Type B pancreatic cell (in vitro differentiated cells): Measurements from ENCODE around the gene MAGI1. TPM values are rescaled to one million over a fixed set of nuclear protein-coding genes. Genes with fewer than 3 reads are reported as not detected.

ENCODE experiments used
- DNase-seq: peaks from one replicate; pipeline ENCODE4 v3.0.0; 2021; ENCODE audit warnings: mixed read lengths; ENCODE audit not compliant: unreplicated experiment; ENCODE audit errors: extremely low spot score
- H3K27ac Mint-ChIP-seq: 2 replicates; pipeline ENCODE4 v1.8.0; 2021; ENCODE audit warnings: mild to moderate bottlenecking, mixed read lengths
- H3K27me3 Mint-ChIP-seq: 2 replicates; pipeline ENCODE4 v1.8.0; 2021; ENCODE audit warnings: mixed read lengths
- H3K36me3 Mint-ChIP-seq: 2 replicates; pipeline ENCODE4 v1.8.0; 2021; ENCODE audit warnings: mixed read lengths
- H3K4me1 Mint-ChIP-seq: one replicate; pipeline ENCODE4 v1.8.0; 2021; ENCODE audit warnings: mixed read lengths; ENCODE audit not compliant: unreplicated experiment
- H3K4me3 Mint-ChIP-seq: 2 replicates; pipeline ENCODE4 v1.8.0; 2021; ENCODE audit warnings: mild to moderate bottlenecking, mixed read lengths
- H3K9me3 Mint-ChIP-seq: 2 replicates; pipeline ENCODE4 v1.8.0; 2021; ENCODE audit warnings: mixed read lengths
- CTCF ChIP-seq: fragments of 200-600 bp; sonication (generic); conservative IDR thresholded peaks from 2 replicates; pipeline ENCODE4 v1.5.0; 2021; ENCODE audit warnings: antibody characterized with exemption, mild to moderate bottlenecking
- total RNA-seq: library from RNA; stranded (reverse); gene quantifications from 2 replicates; pipeline ENCODE4 v1.2.1, GENCODE V29; 2021; ENCODE audit warnings: low replicate concordance

The MAGI1 gene
- total RNA-seq, 1 donor from 2014 or later = 53.1 TPM

GRCh38 chr3:65628978-65629377, 409.7 kb downstream of the MAGI1 start:
- Mint-ChIP-seq H3K27me3 (no peaks in the 10 kb centered on the region), H3K4me3 (no peak overlapping the region), H3K4me1 (peaks cover 22% of the 10 kb centered on the region), H3K9me3 (no peaks in the 10 kb centered on the region), H3K27ac (no peak overlapping the region), H3K36me3 (peaks cover 8% of the 10 kb centered on the region)
- no peak for DNase-seq
- TF ChIP-seq CTCF = no peak

GRCh38 chr3:65627062-65627461, 411.7 kb downstream of the MAGI1 start:
- TF ChIP-seq CTCF = no peak
- Mint-ChIP-seq H3K9me3 (no peaks in the 10 kb centered on the region), H3K27ac (no peak overlapping the region), H3K4me3 (no peak overlapping the region), H3K4me1 (peaks cover 4% of the 10 kb centered on the region), H3K36me3 (peaks cover 8% of the 10 kb centered on the region), H3K27me3 (no peaks in the 10 kb centered on the region)
- no peak for DNase-seq

GRCh38 chr3:65625305-65625704, 413.4 kb downstream of the MAGI1 start:
- peaks cover 8% of the 10 kb centered on the region for H3K36me3 Mint-ChIP-seq
- no peak overlapping the region for H3K27ac Mint-ChIP-seq
- no peak for TF ChIP-seq CTCF
- H3K4me1 Mint-ChIP-seq = peaks cover 9% of the 10 kb centered on the region
- H3K27me3 Mint-ChIP-seq = no peaks in the 10 kb centered on the region
- DNase-seq = no peak
- no peaks in the 10 kb centered on the region for H3K9me3 Mint-ChIP-seq
- H3K4me3 Mint-ChIP-seq = no peak overlapping the region

DNA sequence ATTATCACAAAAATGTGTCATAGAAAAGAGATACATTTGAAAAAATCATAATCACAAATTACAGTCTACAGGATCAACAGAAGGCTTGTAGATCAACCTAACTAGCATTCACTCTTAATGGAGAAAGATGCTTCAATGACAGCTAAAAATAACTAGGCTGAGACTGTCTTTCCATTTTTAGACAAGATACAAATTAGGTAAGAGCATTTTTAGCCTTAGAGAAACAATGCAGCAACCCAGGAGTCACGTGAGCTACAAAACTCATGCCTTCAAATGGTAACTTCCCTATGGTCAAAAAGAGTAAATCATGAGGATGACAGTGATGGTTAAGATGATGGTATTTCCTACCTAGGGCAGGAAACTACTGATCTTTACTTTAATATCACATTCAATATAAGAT, 415.4 kb downstream of the MAGI1 start:
- TF ChIP-seq CTCF = no peak
- peaks cover 4% of the 10 kb centered on the region for H3K36me3 Mint-ChIP-seq
- peaks cover 23% of the 10 kb centered on the region for H3K4me1 Mint-ChIP-seq
- no peak overlapping the region for H3K27ac Mint-ChIP-seq
- no peaks in the 10 kb centered on the region for H3K9me3 Mint-ChIP-seq
- H3K4me3 Mint-ChIP-seq = no peak overlapping the region
- H3K27me3 Mint-ChIP-seq = no peaks in the 10 kb centered on the region
- no peak for DNase-seq

DNA sequence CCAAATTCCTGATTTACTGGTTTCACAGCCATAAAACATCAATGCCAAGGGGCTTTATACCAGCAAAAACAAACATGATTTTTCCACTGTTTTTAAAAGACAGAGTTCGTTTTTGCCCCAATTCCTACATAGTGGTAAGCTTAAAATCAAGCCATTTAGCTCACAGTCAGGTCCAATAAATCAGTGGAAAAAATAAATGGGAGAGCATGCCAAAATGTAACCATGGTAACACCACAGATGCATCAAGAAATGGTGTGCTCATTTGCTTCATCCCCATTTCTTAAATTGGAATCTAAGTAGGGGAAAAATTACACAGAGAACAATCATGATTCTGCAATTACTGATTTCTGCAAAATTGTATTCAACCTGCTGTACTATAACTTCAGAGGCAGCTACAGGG, 418.8 kb downstream of the MAGI1 start:
- Mint-ChIP-seq H3K27ac (no peak overlapping the region), H3K27me3 (no peaks in the 10 kb centered on the region), H3K4me1 (peaks cover 31% of the 10 kb centered on the region), H3K4me3 (no peak overlapping the region), H3K36me3 (no peaks in the 10 kb centered on the region), H3K9me3 (no peaks in the 10 kb centered on the region)
- TF ChIP-seq CTCF = no peak
- no peak for DNase-seq

DNA sequence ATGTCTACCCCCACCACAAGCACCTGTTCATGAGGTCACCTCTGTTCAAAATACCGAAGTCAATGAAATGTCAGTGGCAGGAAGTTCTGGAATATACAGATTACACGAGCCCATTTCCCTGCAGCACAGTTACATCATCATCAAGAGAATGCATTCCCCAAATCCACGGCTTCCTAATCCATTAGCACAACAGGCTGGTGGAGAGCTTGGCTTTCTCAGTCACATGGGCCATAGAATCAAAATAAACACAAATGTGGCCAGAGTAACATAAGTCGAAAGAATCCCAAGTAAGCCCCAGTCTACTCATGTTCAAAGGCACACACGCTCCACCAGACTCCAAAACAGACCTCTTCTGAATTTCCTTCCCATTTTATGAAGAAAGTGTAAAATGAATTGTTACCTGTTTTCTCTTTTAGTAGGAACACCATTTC, 419.3 kb downstream of the MAGI1 start:
- no peak for TF ChIP-seq CTCF
- Mint-ChIP-seq H3K27ac (no peak overlapping the region), H3K4me3 (no peak overlapping the region), H3K27me3 (no peaks in the 10 kb centered on the region), H3K36me3 (no peaks in the 10 kb centered on the region), H3K9me3 (no peaks in the 10 kb centered on the region), H3K4me1 (peaks cover 31% of the 10 kb centered on the region)
- DNase-seq = no peak
